ENCODE results near the gene SPTAN1. TPM values are rescaled to one million over a fixed set of nuclear protein-coding genes. Genes with fewer than 3 reads are reported as not detected.
A peak's percentile ranks its signal among the peaks of the same experiment; 100 is the strongest.
"Not testable (repeated sequence)": the region's sequence is repeated elsewhere in the genome, so short reads cannot be mapped to it uniquely, and the experiment has no call there.

The SPTAN1 gene
- total RNA-seq, 4 donors from 2014 or later, result 223 to 390 (median 286) TPM

DNA sequence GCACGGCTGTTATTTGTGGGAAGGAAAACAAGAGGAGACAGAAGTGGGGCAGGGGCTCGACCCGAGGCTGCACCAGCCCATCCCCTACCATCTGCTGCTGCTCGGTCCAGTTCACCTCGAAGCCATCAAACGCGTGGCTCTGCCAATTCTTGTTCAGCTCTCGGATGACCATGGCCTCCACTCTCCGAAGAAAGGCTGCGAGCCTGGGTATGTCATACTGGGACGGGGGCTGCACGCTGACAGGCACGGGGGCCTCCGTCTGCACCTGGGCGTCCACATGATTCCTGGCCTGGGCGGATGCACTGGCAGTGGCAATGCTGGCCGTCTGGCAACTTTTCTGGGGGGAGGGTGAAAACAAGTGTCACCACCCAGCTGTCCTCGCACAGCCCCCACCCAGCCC lies 88.2 kb downstream of the SPTAN1 start:
- no peaks in the 10 kb centered on the region for H3K27me3 ChIP-seq
- no peaks in the 10 kb centered on the region for H3K9me3 ChIP-seq
- H3K36me3 ChIP-seq, result peaks cover 0 to 25% of the 10 kb centered on the region in 2 donors
- WGBS, 2 donors (ENCODE audit: low coverage in 1 of 2), result 97% methylated on average over 5 of the region's 18 CpGs; no CpG with 5 or more reads in 1 of the 2 donors
- H3K4me3 ChIP-seq, result no peak overlapping the region
- H3K27ac ChIP-seq, result no peak overlapping the region
- H3K4me1 ChIP-seq, result peaks cover 0 to 10% (median 7%) of the 10 kb centered on the region in 3 donors
- TF ChIP-seq POLR2AphosphoS5 (IDR thresholded peaks at IDR 0.05) (no peak), EP300 (IDR thresholded peaks at IDR 0.05) (no peak), POLR2A (IDR thresholded peaks at IDR 0.05) (no peak)
- TF ChIP-seq, protein P1, sequence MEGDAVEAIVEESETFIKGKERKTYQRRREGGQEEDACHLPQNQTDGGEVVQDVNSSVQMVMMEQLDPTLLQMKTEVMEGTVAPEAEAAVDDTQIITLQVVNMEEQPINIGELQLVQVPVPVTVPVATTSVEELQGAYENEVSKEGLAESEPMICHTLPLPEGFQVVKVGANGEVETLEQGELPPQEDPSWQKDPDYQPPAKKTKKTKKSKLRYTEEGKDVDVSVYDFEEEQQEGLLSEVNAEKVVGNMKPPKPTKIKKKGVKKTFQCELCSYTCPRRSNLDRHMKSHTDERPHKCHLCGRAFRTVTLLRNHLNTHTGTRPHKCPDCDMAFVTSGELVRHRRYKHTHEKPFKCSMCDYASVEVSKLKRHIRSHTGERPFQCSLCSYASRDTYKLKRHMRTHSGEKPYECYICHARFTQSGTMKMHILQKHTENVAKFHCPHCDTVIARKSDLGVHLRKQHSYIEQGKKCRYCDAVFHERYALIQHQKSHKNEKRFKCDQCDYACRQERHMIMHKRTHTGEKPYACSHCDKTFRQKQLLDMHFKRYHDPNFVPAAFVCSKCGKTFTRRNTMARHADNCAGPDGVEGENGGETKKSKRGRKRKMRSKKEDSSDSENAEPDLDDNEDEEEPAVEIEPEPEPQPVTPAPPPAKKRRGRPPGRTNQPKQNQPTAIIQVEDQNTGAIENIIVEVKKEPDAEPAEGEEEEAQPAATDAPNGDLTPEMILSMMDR (IDR thresholded peaks at IDR 0.05), result no peak
- ATAC-seq, result no peak

DNA sequence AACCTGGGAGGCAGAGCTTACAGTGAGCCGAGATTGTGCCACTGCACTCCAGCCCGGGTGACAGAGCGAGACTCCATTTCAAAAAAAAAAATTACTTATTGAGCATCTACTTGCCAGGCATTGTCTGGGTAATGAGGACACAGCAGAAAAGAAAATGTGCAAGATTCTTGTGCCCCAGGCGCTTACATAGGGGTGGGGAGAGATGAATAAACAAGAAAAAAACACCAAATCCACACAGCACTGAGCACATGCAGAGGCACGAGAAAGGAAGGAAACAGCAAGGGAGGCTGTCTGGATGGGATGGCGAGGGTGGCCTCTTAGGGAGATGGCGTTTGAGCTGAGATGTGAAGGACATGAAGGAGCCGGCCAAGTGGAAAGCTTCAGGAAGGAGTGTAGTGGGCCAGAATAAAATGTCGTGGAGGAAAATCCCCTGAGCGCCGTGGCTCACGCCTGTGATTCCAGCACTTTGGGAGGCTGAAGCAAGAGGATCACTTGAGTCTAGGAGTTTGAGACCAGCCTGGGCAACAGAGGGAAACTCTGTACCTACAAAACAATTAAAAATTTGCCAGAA lies 90.4 kb downstream of the SPTAN1 start:
- ATAC-seq, result no peak
- no peak overlapping the region for H3K4me3 ChIP-seq
- H3K27me3 ChIP-seq, result no peaks in the 10 kb centered on the region
- no peaks in the 10 kb centered on the region for H3K4me1 ChIP-seq
- no peaks in the 10 kb centered on the region for H3K9me3 ChIP-seq
- H3K27ac ChIP-seq, result no peak overlapping the region
- TF ChIP-seq POLR2A (IDR thresholded peaks at IDR 0.05), result no peak
- no peak for TF ChIP-seq POLR2AphosphoS5 (IDR thresholded peaks at IDR 0.05)
- TF ChIP-seq, protein P1 (IDR thresholded peaks at IDR 0.05), result no peak
- TF ChIP-seq EP300 (IDR thresholded peaks at IDR 0.05), result no peak
- peaks cover 0 to 29% of the 10 kb centered on the region in 2 donors for H3K36me3 ChIP-seq
- WGBS, 2 donors (ENCODE audit: low coverage in 1 of 2), result 69 to 82% methylated on average over 9 to 10 of the region's 12 CpGs

DNA sequence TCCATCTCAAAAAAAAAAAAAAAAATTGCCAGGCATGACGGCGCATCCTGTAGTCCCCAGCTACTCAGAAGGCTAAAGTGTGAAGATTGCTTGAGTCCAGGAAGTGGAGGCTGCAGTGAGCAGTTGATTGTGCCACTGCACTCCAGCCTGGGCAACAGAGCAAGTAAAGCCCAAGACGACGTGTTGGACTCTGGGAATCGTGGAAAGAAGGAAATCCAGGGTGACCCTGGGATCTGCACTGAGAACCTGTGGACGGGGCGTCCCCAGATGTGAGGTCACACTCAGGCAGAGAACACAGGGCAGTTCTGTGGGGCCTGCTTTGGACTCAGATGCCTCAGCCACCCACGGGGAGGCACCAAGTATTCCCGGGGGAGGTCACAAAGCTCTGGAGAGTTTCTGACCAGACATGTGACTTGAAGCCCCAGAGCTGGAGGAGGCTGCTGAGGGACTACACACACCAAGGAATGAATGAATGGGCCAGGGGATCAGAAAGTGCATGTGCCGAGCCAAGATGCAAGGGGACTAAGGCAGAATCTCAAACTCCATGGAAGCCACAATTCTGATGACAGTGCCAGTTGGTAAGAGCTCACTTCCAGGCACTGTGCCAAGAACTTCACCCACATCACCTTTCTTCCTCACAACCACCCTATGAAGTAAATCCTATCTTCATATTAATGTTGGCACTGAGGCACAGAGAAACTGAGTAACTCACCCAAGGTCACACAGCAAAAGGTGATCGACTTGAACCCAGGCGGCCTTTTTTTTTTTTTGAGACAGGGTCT lies 91.3 kb downstream of the SPTAN1 start:
- no peak overlapping the region for H3K4me3 ChIP-seq
- H3K4me1 ChIP-seq, result no peaks in the 10 kb centered on the region
- H3K36me3 ChIP-seq, result peaks cover 0 to 27% of the 10 kb centered on the region in 2 donors
- H3K27me3 ChIP-seq, result no peaks in the 10 kb centered on the region
- TF ChIP-seq POLR2AphosphoS5 (IDR thresholded peaks at IDR 0.05) (no peak), EP300 (IDR thresholded peaks at IDR 0.05) (no peak), POLR2A (IDR thresholded peaks at IDR 0.05) (no peak)
- TF ChIP-seq, protein P1 (IDR thresholded peaks at IDR 0.05), result no peak
- H3K9me3 ChIP-seq, result no peaks in the 10 kb centered on the region
- WGBS, 2 donors (ENCODE audit: low coverage in 1 of 2), result 64 to 65% methylated on average over 5 to 10 of the region's 12 CpGs
- ATAC-seq, result no peak
- H3K27ac ChIP-seq, result no peak overlapping the region

DNA sequence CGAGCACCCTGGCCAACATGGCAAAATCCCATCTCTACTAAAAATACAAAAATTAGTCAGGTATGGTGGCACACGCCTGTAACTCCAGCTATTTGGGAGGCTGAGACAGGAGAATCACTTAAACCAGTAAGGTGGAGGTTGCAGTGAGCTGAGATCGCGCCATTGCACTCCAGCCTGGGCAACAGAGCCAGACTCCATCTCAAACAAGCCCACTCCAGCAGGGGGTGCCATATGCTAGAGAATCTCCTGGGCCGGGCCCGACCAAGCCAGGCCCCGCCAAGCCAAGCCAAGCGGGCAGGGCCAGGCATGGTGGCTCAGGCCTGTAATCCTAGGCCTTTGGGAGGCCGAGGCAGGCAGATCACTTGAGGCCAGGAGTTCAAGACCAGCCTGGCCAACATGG lies 95.8 kb downstream of the SPTAN1 start:
- H3K4me1 ChIP-seq, H3K27ac ChIP-seq, H3K36me3 ChIP-seq, H3K27me3 ChIP-seq, H3K9me3 ChIP-seq, H3K4me3 ChIP-seq: not testable (repeated sequence)
- ATAC-seq, result peak; percentile 62
- TF ChIP-seq, protein P1 (IDR thresholded peaks at IDR 0.05), result peak in 2 of 4 experiments; percentile 30 to 47
- 100% methylated on average over 1 of the region's 9 CpGs; no CpG with 5 or more reads in 1 of the 2 donors for WGBS, 2 donors (ENCODE audit: low coverage in 1 of 2)

DNA sequence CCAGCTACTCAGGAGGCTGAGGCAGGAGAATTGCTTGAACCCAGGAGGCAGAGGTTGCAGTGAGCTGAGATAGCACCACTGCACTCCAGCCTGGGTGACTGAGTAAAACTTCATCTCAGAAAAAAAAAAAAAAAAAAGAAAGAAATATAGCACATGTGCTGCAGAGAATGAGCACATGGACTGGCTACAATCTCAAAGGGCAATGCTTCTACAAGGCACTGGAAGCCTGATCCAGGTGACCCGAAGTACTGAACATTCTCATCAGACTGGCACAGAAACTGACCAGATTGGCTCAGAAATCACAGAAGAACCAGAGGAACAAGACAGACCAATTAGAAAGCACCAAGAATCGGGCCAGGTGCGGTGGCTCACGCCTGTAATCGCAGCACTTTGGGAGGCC lies 99.4 kb downstream of the SPTAN1 start:
- WGBS, 2 donors (ENCODE audit: low coverage in 1 of 2), result 93 to 100% methylated on average over 3 to 5 of the region's 5 CpGs
- peaks cover 0 to under 1% of the 10 kb centered on the region in 2 donors for H3K36me3 ChIP-seq
- H3K4me1 ChIP-seq, result peaks cover 0 to 8% (median 3%) of the 10 kb centered on the region in 3 donors
- TF ChIP-seq POLR2AphosphoS5 (IDR thresholded peaks at IDR 0.05) (no peak), POLR2A (IDR thresholded peaks at IDR 0.05) (no peak), EP300 (IDR thresholded peaks at IDR 0.05) (no peak)
- TF ChIP-seq, protein P1 (IDR thresholded peaks at IDR 0.05), result no peak
- H3K4me3 ChIP-seq, result no peak overlapping the region
- H3K9me3 ChIP-seq, result no peaks in the 10 kb centered on the region
- H3K27me3 ChIP-seq, result no peaks in the 10 kb centered on the region
- no peak overlapping the region for H3K27ac ChIP-seq
- ATAC-seq, result no peak

Data from gastroesophageal sphincter (tissue), 4 donors.